ENCODE results near the gene SAFB.

The SAFB gene

DNA sequence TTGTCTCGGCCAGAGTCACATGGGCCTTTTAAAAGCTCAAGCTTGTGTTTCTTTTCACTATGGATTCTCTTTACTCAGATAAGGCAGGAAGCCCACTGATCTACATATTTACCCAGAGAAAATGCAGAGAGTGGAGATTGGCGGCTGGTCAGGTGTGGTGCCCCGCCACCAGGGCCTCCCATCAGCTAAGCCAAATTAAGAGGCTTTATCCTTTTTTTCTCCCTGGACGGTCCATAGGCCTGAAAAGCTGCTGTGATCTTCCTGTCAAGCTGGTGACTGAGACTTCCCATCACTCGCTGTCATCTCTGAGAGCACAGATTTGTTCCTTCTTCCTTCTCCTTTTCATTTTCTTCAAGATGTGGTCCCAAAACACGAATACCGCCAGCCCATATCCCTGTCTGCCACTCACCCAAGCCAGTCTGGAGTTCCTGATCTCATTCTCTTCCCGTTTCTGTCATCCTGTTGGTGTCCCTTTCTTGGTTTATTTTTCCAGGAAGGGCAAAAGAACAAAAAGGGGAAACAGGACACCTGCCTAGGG is 1.9 kb downstream of the SAFB start:
- in situ Hi-C loops (cut with HindIII; ENCODE audit: low sequenced_read_pairs): no loop called here

DNA sequence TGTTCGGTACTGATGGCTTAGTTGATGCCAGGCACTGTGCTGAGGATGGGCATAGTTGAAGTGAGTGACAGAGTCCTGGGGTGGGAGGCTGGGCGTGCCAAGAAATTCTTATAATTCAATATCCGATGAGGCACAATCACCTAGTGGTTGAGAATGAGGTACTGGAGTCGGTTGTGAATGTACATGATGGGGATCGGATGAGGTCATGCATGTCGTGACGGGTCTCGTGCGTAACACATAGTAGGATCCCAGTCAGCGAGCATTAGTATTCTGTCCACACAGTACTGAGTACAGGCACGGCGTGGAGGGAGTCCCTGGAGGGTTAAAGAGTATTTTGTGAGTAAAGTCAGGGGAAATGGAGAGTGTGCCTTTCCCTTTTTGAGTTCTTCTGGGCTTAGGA is 2.8 kb downstream of the SAFB start:
- in situ Hi-C loops (cut with HindIII; ENCODE audit: low sequenced_read_pairs): no loop called here

DNA sequence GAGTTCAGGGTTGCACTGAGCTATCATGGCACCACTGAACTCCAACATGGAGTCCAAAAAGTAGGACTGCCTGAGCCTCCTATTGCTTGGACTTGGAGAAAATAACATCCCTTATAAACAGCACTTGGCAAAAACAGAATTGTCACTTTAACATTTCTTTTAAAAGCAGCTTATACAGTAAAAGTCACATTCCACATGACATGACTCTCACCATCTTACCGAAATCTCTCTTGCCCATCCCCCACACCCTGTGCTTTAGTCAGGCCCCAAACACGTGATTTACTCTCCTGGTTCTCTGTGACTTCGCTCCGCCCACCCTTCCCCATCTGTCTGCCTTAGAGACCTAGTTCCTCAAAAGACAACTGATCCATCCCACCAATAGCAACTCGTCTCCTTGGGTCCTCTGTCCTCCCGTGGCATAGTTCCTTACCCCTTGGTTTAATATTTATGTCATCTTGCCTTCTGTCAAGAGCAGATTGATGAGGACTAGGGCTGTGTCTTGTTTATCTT is 4.6 kb downstream of the SAFB start:
- in situ Hi-C loops (cut with HindIII; ENCODE audit: low sequenced_read_pairs): no loop called here

DNA sequence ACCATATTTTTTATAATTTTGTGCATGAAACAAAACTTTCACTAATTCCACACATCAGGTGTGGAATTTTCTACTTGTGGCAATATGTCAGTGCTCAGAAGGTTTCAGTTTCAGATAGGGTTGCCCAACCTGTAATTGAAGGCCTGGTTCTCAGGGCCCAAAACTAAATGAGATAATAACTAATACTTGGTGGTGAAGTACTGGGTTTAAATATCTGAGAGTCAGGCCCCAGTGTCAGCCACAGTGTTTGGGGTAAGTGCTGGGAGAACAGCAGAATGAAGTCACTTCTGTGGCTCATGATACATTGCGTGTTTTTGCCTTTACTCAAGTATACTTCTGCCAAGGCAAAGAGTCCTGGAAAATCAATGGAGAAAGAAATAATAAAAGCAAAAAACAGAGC is 5.6 kb downstream of the SAFB start:
- in situ Hi-C loops (cut with HindIII; ENCODE audit: low sequenced_read_pairs): no loop called here

DNA sequence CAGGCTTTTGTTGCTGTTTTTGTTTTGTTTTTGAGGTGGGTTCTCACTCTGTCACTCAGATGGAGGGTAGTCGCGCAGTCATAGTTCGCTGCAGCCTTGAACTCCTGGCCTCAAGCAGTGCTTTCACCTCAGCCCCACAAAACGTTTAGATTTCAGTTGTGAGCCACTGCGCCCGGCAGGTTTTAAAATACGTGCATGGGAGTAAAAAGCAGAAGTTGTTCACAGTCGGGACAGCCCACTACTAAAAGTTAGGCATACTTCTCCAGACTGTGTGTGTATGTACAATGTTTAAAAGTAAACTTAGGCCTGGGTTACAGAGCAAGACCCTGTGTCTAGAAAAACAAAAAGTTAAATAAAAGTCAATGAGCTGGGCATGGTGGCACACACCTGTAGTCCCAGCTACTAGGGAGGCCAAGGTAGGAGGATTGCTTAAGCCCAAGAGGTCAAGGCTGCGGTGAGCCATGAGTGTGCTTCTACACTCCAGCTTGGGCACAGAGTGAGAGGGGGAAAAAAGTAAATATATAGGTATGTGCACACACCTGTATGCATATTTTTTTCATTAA is 6.1 kb downstream of the SAFB start:
- in situ Hi-C loops (cut with HindIII; ENCODE audit: low sequenced_read_pairs): no loop called here

DNA sequence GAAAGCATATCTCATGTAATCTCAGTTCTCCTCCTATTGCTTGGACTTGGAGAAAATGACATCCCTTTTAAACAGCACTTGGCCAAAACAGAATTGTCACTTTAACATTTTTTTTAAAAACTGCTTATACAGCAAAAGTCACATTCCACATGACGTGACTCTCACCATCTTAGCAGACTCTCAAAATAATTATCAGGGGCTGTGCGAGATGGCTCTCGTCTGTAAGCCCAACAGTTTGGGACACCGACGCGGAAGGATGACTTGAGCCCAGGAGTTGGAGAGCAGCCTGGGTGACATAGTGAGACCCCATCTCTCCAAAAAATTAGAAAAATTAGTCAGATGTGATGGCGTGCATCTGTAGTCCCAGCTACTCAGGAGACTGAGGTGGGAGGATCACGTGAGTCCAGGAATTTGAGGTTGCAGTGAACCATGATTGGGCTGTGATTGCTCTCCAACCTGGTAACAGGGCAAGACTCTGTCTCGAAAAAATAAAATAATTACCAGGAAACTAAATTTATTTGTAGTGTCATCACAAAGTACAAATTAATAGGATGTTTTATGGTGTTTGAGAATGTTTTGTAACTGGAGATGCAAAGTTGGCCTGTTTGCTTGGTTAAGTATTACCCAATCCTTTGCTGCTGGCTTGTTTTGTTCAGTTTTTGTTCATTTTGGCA is 8.8 kb downstream of the SAFB start:
- in situ Hi-C loops (cut with HindIII; ENCODE audit: low sequenced_read_pairs): no loop called here

DNA sequence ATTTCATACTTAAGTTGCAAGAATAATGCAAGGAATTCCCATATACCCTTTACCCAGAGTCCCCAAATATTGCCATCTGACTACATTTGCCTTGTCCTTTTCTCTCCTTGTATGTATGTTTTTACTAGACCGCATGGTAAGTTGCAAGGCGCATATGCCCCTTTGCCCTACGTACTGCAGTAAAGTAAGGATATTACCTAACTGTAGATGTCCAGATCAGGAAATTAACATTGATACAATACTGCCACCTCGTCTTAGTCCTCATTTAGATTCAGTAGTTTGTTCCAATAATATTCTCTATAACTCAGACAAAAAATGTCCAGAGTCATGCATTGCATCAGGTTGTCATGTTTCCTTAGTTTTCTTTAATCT is 9.3 kb downstream of the SAFB start:
- in situ Hi-C loops (cut with HindIII; ENCODE audit: low sequenced_read_pairs): no loop called here

DNA sequence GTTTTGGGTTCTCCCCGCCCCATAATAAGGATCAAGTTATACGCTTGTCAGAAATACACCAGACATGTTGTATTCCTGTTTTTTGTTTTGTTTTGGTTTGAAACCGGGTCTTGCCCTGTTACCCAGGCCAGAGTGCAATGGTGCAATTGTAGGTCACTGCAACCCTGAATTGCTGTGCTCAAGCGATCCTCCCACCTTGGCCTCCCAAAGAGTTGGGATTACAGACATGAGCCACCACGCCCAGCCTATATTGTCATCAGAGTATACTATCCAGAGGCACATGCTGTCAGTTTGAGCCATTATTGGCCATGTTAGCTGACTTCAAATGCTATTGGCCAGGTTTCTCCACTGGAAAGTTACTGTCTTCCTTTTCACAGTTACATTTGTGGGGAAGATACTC is 9.8 kb downstream of the SAFB start:
- in situ Hi-C loops (cut with HindIII; ENCODE audit: low sequenced_read_pairs): no loop called here

DNA sequence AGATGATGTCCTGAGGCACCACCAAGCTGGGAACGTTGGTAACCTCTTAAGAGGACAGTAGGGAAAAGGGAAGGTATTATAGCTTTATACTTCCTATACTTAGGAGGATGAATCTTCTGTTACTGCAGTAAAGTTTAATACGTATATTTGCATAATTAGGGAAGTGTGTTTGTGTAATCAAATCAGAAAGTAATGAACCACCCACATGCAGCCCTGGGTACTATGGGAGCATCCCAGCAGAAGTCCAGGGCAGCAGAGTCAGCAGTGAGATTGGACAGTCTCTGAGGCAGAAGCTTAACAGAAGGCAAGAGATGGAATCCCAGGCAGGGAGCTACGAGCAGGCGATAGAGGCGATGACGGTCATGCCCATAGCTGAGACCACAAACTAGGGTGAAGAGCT is 12.5 kb downstream of the SAFB start:
- in situ Hi-C loops (cut with HindIII; ENCODE audit: low sequenced_read_pairs): no loop called here

DNA sequence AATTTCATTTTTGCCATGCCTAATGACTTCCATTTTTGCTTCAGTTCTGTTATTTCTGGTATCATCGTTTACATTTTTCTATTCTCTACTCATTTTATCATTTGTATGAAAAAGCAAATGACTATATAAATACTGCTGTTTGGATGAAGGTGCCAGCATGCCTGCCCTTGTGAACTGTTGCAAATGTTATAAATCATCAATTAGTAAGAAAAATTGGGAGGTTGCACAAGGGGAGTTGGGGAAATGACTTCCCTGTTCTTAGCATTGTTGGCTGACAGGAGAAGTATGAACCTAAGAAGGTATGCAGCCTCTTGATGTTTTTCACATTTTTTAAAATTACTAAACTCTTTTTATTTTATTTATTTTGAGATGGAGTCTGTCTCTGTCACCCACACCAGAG is 15.1 kb downstream of the SAFB start:
- in situ Hi-C loops (cut with HindIII; ENCODE audit: low sequenced_read_pairs): no loop called here

DNA sequence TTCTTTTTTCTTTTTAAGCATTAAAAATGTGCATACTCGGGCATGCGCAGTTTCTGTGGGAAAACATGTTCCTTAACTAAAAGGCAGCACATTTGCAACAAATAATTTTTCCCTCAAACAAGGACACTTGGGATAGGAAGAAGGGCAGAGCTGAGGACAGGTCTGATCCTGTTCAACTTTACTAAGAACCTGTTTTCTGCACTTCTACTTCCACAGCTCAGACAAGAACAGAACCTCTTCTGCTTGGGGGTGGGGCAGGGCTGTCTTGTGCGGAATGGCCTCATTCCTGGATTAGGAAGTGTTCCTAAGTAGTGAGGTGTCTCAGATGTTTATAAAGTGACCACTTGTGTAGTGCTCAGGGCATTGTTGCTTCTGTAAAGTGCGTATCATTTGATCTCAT is 18.3 kb downstream of the SAFB start:
- in situ Hi-C loops (cut with HindIII; ENCODE audit: low sequenced_read_pairs): no loop called here

DNA sequence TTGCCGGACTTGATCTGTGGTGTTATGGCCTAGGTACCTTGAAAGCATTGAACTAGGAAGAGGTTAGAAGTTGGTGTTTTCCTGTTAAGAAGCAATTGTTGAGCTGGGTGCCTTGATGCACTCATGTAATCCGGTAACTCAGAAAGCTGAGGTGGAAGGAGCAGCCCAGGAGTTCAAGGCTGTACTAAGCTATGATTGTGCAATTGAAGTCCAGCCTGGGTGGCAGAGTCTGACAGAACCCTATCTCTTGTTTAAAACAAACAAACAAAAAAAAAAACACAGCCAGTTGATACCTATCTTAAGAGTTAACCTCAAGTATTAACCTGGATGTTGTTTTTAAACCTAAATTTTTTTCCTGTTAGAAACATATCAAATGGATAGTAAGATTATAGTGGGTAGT is 19.3 kb downstream of the SAFB start:
- in situ Hi-C loops (cut with HindIII; ENCODE audit: low sequenced_read_pairs): no loop called here

DNA sequence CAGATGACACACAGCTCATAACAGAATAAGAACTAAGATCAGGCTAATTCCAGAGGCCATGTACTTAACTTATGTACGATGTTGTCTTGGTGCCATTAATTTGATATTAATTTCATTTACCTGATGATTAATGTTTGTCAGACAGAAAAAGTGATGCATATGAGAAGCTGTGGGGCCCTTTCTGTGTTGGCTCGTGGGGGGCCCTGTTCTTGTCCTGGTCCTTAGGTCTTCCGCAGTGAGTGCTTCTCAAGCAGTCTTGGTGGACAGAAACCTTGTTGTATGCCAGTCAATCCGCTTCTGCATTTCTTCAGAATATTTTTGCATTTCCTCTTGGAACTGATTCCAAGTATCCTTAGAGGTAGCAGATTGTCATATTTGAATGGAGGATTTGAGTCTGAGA is 20.2 kb downstream of the SAFB start:
- in situ Hi-C loops (cut with HindIII; ENCODE audit: low sequenced_read_pairs): no loop called here

DNA sequence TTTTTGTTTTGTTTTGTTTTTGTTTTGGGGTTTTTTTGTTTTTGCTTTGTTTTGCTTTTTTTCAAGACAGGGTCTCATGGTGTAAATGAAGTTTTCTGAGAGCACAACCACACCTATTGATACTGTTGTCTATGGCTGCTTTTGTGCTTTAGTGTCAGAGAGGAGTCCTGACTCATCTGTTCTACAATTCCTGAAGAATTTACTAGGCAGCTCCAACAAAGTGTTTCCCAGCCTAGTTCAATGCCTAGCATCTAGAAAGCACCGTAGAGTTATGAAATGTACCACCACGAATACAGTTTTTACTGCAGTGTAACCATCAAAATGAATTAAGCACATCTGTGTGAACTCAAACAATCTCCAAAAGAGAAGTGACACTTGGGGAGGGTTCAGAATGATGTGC is 21.2 kb downstream of the SAFB start:
- in situ Hi-C loops (cut with HindIII; ENCODE audit: low sequenced_read_pairs): no loop called here

DNA sequence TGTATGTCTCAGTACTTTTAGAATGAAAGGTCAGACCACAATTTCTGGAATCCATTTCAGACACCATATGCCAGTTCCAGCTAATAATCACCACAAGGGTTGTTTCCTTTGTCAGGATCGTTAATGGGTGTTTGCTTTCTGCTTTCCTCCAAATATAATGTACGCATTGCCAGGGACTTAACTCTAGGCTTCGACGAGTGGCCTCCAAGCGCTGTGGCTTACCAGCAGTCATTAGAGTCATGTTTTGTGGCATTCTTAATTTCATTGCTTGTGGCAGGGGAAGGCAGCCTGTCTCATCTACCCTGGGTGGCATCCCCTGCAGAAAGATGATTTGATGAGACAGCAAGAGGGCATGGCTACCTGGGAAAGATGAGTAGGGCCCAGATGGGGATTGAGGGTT is 22.5 kb downstream of the SAFB start:
- in situ Hi-C loops (cut with HindIII; ENCODE audit: low sequenced_read_pairs): no loop called here

DNA sequence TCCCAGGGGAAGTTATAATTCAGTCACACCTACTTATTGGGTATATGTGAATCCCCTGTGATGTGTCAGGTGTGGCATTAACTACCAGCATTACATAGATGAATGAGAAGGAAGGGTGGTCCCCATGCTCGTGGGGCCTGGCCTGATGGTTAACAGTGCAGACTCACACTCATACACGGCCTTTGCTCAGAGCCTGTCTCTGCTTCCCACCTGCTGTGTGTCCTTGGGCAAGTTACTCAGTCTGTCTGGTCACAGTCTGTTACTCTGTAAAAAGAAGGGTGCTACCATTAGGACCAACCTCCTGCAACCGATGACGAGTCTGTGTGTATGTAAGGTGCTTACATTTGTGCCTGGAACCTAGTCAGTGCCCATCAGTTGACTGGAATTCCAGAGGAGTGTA is 23.8 kb downstream of the SAFB start:
- in situ Hi-C loops (cut with HindIII; ENCODE audit: low sequenced_read_pairs): no loop called here

DNA sequence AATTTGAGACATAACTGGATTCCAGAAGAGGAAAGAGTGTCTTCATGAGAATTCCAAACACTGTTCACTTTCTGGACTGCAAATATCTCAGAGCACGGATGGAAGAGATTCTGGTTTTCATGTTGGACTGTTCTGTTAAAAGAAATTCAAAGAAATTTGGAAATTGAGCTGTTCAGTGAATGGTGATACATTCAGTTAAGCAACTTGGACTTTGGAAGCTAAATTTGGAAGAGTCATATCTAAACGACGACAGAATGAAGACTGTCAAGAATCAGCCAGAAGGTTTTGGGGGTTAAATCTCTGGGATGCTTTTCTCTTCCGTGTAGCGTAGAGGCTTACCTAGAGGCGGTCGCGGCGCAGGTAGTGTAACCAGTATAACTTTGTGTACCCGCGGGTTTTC is 25.6 kb downstream of the SAFB start:
- in situ Hi-C loops (cut with HindIII; ENCODE audit: low sequenced_read_pairs): no loop called here

DNA sequence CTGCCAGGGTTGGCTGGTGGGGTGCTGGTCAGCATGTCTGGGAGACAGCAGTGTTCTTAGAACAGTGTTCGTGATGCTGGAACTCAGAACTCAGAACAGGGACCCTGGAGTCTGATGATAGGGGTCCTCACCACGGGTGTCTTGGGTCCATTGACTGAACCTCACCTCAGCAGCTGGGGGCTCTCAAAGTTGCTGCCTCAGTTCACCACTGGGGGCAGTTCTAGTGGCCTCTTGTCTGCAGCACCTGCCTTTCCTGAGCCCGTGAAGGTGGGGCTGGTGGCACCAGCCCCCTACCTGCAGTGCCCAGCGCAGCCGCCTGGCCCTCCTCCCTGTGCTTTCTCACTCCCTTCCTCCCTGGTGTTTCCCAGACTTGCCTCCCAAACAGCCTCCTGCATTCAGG is 28.5 kb downstream of the SAFB start:
- in situ Hi-C loops (cut with HindIII; ENCODE audit: low sequenced_read_pairs): no loop called here

DNA sequence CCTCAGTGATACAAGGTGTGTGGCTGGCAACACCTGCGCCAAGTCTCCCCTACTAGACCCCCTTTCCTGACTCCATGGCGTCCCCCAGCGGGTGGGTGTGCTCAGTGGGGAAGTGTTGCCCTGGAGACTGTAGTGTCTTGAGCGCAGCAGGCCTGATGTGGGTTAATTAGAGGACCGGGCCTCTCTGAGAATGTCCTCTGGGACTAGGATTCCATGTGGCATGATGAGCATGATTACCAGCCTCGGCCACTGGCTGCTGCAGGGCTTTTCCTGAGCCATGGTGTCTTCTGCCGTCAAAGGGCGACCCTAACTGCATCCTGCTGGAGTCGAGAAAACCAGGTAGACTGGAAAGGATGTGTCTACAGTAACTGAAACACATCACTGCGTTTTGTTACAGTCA is 29.4 kb downstream of the SAFB start:
- in situ Hi-C loops (cut with HindIII; ENCODE audit: low sequenced_read_pairs): no loop called here

DNA sequence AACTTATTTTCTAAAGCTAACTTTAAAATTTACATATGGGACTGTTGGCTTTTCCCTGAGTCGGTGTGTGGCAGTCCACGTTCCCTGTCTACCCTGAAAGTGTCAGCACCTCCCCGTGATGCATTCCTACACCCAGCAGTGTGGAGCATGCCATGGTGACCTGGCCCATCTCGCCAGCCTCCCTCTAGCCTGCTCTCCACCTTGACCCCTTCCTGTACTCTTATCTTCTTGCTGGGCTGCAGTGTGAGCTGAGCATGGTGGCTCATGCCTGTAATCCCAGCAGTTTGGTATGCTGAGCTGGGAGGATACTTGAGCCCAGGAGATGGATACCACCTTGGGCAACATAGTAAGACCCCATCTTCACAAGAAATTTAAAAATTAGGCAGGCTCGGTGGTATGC is 32.0 kb downstream of the SAFB start:
- in situ Hi-C loops (cut with HindIII; ENCODE audit: low sequenced_read_pairs): no loop called here

DNA sequence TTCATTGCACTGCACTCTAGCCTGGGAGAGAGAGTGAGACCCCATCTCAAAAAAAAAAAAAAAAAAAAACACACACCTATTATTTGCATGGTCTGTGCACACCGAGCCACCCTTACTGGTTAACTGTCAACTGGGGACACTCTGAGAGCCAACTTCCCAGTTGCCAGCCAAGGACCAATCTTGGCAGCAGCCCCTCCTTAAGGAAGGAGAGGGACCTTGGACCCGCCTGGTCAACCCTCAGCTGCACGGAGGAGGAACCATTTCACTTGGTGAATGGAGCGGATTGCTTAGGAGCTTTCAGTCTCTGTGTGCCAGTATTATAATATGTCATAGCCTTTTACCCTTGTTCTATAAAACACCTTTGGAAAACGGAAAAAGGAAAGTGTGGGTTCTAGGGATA is 32.5 kb downstream of the SAFB start:
- in situ Hi-C loops (cut with HindIII; ENCODE audit: low sequenced_read_pairs): no loop called here

DNA sequence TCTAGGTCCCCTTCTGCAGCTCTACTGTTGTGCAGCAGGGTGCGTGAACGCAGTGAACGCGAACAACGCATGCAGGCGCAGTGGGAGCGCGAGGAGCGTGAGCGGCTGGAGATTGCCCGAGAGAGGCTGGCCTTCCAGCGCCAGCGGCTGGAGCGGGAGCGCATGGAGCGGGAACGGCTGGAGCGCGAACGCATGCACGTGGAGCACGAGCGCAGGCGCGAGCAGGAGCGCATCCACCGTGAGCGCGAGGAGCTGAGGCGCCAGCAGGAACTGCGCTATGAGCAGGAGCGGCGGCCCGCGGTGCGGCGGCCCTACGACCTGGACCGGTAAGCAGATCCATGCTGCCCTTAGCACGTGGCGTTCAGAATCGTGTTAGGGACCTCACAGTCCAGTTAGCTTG is 38.6 kb downstream of the SAFB start:
- in situ Hi-C loops (cut with HindIII; ENCODE audit: low sequenced_read_pairs): no loop called here

DNA sequence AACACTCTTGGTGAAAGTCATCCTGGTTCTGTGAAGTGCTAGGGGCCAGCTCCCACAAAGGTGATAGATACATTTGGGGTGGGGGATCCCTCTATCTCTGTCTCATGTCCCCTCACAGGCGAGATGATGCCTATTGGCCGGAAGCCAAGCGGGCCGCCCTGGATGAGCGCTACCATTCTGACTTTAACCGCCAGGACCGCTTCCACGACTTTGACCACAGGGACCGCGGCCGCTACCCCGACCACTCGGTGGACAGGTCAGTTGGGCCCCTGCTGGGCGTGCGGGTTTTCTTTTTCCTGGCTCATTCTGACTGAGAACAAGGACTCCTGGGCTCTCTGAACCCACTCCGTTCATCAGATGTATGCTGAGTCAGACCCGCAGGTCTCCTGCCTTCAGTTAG is 41.0 kb downstream of the SAFB start:
- in situ Hi-C loops (cut with HindIII; ENCODE audit: low sequenced_read_pairs): no loop called here

All from DLD1 (cell line).